Stimulated activated naive CD4-positive, alpha-beta T cell treated with Interleukin-2 at 50 U/mL for 16 hours (primary cell): ENCODE results near the gene SUOX.
"Not testable (repeated sequence)": the region's sequence is repeated elsewhere in the genome, so short reads cannot be mapped to it uniquely, and the experiment has no call there.

Source experiments
- DNase-seq: peaks from one replicate; lab custom pipeline; 2025; lab: John Stamatoyannopoulos, UW

The SUOX gene

GRCh38 chr12:55996715-55997534, at the start of gene SUOX:
TSS of gene SUOX (plus strand) at chr12:55997276. CDS start at chr12:56002222, 4,946 bp downstream.
- no peak for DNase-seq

GRCh38 chr12:55955344-55955743, 41.7 kb upstream of the SUOX start:
- no peak for DNase-seq

- DNase-seq: peak; percentile 42
Measured at GRCh38 chr12:55955800-55956508, 41.1 kb upstream of the SUOX start.

GRCh38 chr12:55957106-55957859, 39.8 kb upstream of the SUOX start:
- DNase-seq: no peak

DNA sequence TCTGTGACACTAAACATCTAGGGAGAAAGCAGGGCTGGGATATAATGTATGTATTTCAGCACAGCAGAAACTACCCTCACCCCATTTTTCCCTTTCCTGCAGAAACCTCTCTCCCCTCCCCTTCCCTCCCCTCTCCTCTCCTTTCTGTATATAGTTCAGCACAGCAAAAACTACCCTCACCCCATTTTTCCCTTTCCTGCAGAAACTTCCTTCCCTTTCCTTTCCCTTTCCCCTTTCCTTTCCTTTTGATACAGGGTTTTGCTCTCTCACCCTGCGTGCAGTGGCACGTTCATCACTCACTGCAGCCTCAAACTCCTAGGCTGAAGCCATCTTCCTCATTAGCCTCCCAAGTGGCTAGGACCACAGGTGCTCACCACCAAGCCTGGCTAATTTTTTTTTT, 33.3 kb upstream of the SUOX start:
- DNase-seq: no peak

- no peak for DNase-seq
Measured at GRCh38 chr12:55965240-55965639, 31.8 kb upstream of the SUOX start.

DNA sequence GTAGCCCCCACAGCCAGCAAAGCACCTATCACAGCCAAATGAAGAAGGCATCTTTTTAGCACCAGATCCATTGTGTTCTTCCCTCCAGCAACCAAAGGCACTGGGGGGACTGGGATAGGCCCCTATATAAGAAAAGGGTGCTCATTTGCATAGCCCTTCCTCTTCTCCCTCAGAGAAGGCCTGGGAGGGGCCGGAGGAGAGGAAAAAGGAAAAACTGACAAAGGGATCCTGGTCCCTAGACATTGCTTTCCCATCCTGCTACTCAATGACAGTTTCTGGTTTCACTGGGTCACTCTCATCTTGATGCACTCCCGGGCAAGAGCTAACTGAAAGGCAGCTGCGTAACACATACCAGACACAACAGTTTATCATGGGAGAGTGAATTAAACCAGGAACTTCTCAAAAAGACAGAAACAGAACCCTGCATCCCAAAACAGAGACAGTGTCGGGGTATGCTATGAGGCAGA, 31.1 kb upstream of the SUOX start, which contains the start of gene PMEL:
TSS of gene PMEL (minus strand) at position 102 of the 467 bp plus-strand sequence. CDS start at position 71, 31 bp downstream.
- DNase-seq: no peak

GRCh38 chr12:55966408-55967281, 30.4 kb upstream of the SUOX start, which contains the start of gene CDK2:
TSS of gene CDK2 (plus strand) at chr12:55966830. CDS start at chr12:55967009, 179 bp downstream.
- DNase-seq: peak; percentile 87

DNA sequence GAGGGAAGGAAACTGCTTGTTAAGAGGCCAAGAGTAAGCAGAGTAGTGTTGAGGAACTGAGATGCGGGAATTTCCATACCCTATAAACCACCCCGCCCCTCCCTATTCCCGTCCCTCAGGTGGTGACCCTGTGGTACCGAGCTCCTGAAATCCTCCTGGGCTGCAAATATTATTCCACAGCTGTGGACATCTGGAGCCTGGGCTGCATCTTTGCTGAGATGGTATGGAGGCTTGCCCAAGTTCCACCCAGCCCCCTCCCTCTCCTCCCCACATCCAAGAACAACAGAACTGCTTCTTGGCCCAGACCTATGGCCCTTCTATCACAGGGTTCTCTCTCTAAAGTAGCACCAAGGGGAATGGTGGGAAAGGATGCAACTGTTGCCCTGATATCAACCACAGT, 27.7 kb upstream of the SUOX start:
- no peak for DNase-seq

GRCh38 chr12:55970775-55971174, 26.3 kb upstream of the SUOX start:
- DNase-seq: no peak

DNA sequence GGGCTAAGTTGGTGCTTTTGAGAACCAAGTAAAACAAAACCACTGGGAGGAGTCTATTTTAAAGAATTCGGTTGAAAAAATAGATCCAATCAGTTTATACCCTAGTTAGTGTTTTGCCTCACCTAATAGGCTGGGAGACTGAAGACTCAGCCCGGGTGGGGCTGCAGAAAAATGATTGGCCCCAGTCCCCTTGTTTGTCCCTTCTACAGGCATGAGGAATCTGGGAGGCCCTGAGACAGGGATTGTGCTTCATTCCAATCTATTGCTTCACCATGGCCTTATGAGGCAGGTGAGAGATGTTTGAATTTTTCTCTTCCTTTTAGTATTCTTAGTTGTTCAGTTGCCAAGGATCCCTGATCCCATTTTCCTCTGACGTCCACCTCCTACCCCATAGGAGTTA, 25.0 kb upstream of the SUOX start:
- no peak for DNase-seq

GRCh38 chr12:55972456-55972855, 24.6 kb upstream of the SUOX start:
- no peak for DNase-seq

DNA sequence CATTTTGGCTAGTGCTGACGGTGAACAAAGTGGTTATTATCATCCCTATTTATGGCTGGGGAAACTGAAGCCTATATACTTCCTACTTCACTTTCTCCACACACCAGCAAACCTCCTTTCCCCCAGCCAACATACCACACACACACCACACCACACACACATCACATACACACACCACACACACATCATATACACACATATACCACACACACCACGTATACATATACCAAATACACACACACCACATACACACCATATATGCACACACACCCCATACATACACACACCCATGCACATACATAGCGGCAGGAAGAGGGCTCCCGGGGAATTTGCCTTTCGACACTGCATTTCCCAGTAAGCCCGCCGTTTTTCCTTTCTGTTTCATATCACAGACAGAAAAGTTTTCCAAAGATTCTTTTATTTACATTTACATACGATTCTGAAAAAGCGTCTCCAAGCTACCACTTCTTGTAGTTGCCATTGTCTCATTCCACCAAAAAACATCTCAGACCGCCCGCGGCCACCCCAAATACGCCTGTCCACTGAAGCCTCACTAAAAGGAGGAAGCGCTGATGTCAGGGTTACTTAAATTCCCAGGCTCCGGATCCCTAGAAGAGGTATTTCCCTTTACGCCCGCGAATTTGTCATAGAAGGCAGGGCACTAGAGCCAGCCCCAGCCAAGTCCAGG, 24.0 kb upstream of the SUOX start:
- DNase-seq: no peak

GRCh38 chr12:55973599-55974307, 23.3 kb upstream of the SUOX start, which contains the start of gene RAB5B:
TSS of gene RAB5B (plus strand) at chr12:55974078. CDS start at chr12:55986961, 12,883 bp downstream.
- peak; percentile 100 for DNase-seq

DNA sequence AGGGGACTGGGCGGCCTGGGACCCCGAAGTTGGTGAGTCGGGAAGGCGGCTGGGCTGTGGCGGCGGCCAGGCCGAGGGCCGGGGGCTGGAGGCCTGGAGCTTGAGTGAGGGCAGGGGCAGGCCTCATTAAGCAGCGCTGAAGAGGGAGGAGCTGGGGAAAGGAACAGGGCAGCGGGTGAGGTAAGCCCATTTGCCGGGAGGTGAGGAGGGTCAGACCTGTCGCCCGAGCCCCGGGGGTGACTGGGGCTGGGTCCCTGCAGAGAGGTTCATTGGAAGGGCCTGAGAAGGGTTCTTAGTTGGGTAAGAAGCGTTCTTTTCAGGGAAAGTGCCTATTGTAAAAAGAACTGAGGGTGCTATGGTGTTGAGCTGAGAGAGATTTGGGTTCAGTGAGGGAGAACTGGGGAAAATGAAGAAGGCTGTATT, 22.8 kb upstream of the SUOX start:
- peak; percentile 40 for DNase-seq

DNA sequence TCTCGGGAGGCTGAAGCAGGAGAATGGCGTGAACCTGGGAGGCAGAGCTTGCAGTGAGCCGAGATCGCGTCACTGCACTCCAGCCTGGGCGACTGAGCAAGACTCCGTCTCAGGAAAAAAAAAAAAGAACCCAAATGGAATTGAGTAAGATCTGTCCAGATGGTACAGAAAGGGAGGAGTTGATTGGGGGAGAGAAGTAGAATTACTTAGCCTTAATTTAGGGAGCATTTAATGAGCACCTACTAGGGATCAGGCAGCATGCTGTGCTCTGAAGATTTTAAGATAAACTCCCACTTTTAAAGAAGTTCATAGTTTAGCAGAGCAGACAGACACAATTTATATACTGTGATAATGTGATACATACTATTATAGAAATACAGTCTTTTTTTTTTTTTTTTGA, 18.7 kb upstream of the SUOX start:
- DNase-seq: no peak

DNA sequence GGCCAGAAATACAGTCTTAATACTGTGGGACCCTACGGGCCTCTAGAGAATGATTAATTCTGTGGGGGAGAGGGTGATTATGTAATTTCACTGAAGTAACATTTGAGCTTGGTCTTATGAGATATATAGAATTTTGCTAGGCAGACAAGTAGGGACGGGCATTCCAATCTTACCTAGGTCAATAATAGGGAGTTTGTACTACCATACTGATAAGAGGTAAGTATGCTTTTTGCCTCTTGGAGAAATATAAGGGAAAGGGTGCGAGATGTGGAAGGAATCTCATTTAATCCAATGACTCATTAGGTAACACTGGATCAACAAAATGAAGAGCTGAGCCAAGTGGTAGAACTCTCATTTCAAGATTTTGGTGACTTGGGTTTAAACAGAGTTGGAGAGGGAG, 18.0 kb upstream of the SUOX start:
- DNase-seq: no peak

- DNase-seq: not testable (repeated sequence)
Measured at GRCh38 chr12:55981882-55982281, 15.2 kb upstream of the SUOX start.

DNA sequence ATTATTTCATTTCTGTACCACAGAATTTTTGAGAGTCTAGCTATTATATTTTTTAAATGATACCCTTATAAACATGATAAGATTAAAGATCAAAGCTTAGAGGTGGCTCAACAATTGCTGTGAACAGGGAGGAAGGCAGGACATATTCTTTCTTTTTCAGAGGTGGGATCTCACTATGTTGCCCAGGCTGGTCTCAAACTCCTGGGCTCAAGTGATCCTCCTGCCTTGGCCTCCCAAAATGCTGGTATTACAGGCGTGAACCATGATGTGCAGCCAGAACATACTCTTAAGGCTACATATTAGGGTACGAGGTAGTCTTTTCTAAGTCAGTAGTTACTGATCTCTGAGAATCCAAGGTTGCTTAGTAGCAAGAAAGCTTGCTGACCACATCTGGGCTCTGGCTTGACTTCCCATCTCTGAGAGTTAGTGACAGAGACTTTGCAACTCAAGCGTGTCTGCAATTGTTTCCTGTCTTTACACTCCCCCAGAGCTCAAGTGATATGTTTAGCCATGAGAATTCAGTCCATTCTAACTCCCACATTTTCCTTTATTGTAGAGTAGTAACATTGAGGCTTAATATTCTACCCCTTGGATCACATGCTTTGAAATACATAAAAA, 14.6 kb upstream of the SUOX start:
- DNase-seq: no peak
